K562 (cell line): ENCODE measurements around the gene TMEM114. TPM values are rescaled to one million over a fixed set of nuclear protein-coding genes. Genes with fewer than 3 reads are reported as not detected.

Experiments
- CEBPG ChIP-seq, 3 experiments: fragments of 200-800 bp in 1 of 3; sonication (Bioruptor generic) in 1 of 3; sonication (generic) in 1 of 3; formaldehyde crosslinking in 1 of 3; IDR thresholded peaks in 2 of 3; conservative IDR thresholded peaks in 1 of 3; 2 replicates each; pipeline versions ENCODE4 v1.6.1 to v1.8.0; 2016 to 2022; ENCODE audit warnings: missing compliant biosample characterization in 2 of 3, missing genetic modification characterization in 2 of 3, mild to moderate bottlenecking in 1 of 3, missing genetic modification reagents in 1 of 3
- ESRRA ChIP-seq: fragments of 450-650 bp; IDR thresholded peaks from 2 replicates; pipeline ENCODE4 v1.6.1; 2014; ENCODE audit warnings: low read depth, mild to moderate bottlenecking, moderate library complexity, borderline replicate concordance
- PURB ChIP-seq: sonication (generic); formaldehyde crosslinking; IDR thresholded peaks from 2 replicates; pipeline ENCODE4 v1.9.0; 2021; ENCODE audit warnings: low read depth, mild to moderate bottlenecking, missing genetic modification reagents
- SAFB ChIP-seq: fragments of 200-400 bp; formaldehyde crosslinking; IDR thresholded peaks from 2 replicates; pipeline ENCODE4 v1.6.1; 2017; ENCODE audit warnings: low read depth, low read length, borderline replicate concordance
- TEAD2 ChIP-seq: fragments of 450-650 bp; IDR thresholded peaks from 2 replicates; pipeline ENCODE4 v1.6.1; 2016; ENCODE audit warnings: missing genetic modification characterization, control low read depth, missing compliant biosample characterization
- TEAD4 ChIP-seq, 2 experiments: sonication (generic) in 1 of 2; formaldehyde crosslinking in 1 of 2; IDR thresholded peaks; 2 replicates each; pipeline versions ENCODE4 v1.6.1 to v1.8.0; 2012 to 2022; ENCODE audit warnings: borderline replicate concordance in 1 of 2, inconsistent platforms in 1 of 2, low read length in 1 of 2, mild to moderate bottlenecking in 1 of 2, missing genetic modification reagents in 1 of 2
- ZNF57 ChIP-seq: fragments of 450-650 bp; formaldehyde crosslinking; IDR thresholded peaks from 2 replicates; pipeline ENCODE4 v1.4.0; 2020; ENCODE audit warnings: mild to moderate bottlenecking, moderate library complexity
- polyA plus RNA-seq, 8 experiments: library from polyadenylated mRNA; depleted of rRNA in 4 of 8; stranded (reverse) in 5 of 8; unstranded in 3 of 8; fragments of >200 nt; fragmentation: Nextera tagmentation in 2 of 8; fragmentation: Illumina TruSeq in 1 of 8; extraction: Ambion mirVana in 2 of 8; extraction: Trizol in 1 of 8; gene quantifications; 2 replicates each; pipeline versions ENCODE4 v1.2.1 to v1.2.3, GENCODE V29; 2011 to 2014; ENCODE audit warnings: inconsistent platforms in 1 of 8, missing spikeins in 1 of 8
- total RNA-seq, 7 experiments: library from RNA; depleted of rRNA in 6 of 7; stranded (reverse); fragments of >200 nt in 6 of 7; fragmentation: Illumina TruSeq in 2 of 7; extraction: Trizol in 2 of 7; gene quantifications; 2 replicates each; pipeline versions ENCODE4 v1.2.1 to v1.2.3, GENCODE V29; 2011 to 2021; ENCODE audit warnings: low replicate concordance in 1 of 7
- TF ChIP-seq, protein P1 (sequence below): fragments of 450-650 bp; IDR thresholded peaks from 2 replicates; pipeline ENCODE4 v1.6.1; 2018; ENCODE audit not compliant: partially characterized antibody
- TF ChIP-seq, protein P2 (sequence below): sonication (generic); formaldehyde crosslinking; IDR thresholded peaks from 2 replicates; pipeline ENCODE4 v1.8.0; 2022; ENCODE audit warnings: missing genetic modification reagents, mild to moderate bottlenecking, moderate library complexity, borderline replicate concordance
- TF ChIP-seq, protein P3 (sequence below): IDR thresholded peaks from 2 replicates; pipeline ENCODE4 v1.6.1; 2011; ENCODE audit warnings: borderline replicate concordance, low read depth, mild to moderate bottlenecking, moderate library complexity, low read length; ENCODE audit not compliant: insufficient read depth, poor library complexity, severe bottlenecking
- TF ChIP-seq, protein P4 (sequence below): fragments of 250-450 bp; sonication (Bioruptor Pico); IDR thresholded peaks from 2 replicates; pipeline ENCODE4 v1.8.0; 2021; ENCODE audit warnings: mild to moderate bottlenecking, moderate library complexity
- TF ChIP-seq, protein P5 (sequence below), 2 experiments: fragments of 150-350 bp in 1 of 2; IDR thresholded peaks; 2 replicates each; pipeline ENCODE4 v1.6.1; 2012 to 2016; ENCODE audit warnings: low read depth in 2 of 2, low read length in 2 of 2, mild to moderate bottlenecking in 1 of 2, moderate library complexity in 1 of 2

The TMEM114 gene
- total and polyA plus RNA-seq, 9 of the 15 experiments (the other 6 are each of a cell fraction or from before 2014, with no cell fraction given) = not detected

DNA sequence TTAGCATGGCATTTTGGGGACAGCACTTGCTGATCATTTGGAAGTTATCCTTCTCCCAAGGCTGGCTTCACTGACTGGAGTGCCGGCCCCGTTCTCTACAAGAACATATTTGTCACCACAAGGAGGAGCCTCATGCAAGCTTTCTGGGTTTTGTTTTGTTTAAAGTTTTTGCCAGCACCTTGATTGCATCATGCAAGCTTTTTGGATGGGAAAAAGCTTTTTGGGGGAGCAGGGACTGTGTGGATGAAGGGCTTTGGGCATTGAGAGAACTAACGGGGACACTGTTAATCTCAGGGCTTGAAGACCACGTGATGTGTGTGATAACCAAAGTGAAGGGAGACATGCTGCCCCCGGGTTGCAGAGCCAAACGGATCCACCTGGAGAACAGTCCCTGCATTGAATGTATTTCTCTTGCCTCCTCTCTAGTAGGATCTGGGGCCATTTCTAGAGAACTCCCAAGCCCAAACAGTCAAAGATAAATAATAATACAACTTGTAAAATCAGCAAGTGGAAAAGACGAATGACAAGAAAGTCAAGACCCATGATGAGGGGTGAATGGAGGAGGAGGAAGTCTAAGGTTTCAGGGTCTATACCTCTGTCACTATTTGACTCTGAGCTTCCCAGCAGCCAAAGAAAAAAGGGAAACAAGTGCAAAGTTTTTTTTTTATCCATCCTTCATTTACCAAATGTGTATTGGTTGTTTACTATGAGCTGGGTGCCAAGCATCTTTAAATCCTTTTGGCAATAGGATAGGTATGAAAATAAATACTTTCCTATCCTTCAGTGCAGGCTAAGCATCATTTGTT lies 17.2 kb downstream of the TMEM114 start (continued):
- TF ChIP-seq, protein P1, sequence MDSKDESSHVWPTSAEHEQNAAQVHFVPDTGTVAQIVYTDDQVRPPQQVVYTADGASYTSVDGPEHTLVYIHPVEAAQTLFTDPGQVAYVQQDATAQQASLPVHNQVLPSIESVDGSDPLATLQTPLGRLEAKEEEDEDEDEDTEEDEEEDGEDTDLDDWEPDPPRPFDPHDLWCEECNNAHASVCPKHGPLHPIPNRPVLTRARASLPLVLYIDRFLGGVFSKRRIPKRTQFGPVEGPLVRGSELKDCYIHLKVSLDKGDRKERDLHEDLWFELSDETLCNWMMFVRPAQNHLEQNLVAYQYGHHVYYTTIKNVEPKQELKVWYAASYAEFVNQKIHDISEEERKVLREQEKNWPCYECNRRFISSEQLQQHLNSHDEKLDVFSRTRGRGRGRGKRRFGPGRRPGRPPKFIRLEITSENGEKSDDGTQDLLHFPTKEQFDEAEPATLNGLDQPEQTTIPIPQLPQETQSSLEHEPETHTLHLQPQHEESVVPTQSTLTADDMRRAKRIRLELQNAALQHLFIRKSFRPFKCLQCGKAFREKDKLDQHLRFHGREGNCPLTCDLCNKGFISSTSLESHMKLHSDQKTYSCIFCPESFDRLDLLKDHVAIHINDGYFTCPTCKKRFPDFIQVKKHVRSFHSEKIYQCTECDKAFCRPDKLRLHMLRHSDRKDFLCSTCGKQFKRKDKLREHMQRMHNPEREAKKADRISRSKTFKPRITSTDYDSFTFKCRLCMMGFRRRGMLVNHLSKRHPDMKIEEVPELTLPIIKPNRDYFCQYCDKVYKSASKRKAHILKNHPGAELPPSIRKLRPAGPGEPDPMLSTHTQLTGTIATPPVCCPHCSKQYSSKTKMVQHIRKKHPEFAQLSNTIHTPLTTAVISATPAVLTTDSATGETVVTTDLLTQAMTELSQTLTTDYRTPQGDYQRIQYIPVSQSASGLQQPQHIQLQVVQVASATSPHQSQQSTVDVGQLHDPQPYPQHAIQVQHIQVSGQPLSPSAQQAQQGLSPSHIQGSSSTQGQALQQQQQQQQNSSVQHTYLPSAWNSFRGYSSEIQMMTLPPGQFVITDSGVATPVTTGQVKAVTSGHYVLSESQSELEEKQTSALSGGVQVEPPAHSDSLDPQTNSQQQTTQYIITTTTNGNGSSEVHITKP = no peak
- TF ChIP-seq, protein P2, sequence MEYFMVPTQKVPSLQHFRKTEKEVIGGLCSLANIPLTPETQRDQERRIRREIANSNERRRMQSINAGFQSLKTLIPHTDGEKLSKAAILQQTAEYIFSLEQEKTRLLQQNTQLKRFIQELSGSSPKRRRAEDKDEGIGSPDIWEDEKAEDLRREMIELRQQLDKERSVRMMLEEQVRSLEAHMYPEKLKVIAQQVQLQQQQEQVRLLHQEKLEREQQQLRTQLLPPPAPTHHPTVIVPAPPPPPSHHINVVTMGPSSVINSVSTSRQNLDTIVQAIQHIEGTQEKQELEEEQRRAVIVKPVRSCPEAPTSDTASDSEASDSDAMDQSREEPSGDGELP (CRISPR knock-in tag) = no peak
- TF ChIP-seq, protein P3, sequence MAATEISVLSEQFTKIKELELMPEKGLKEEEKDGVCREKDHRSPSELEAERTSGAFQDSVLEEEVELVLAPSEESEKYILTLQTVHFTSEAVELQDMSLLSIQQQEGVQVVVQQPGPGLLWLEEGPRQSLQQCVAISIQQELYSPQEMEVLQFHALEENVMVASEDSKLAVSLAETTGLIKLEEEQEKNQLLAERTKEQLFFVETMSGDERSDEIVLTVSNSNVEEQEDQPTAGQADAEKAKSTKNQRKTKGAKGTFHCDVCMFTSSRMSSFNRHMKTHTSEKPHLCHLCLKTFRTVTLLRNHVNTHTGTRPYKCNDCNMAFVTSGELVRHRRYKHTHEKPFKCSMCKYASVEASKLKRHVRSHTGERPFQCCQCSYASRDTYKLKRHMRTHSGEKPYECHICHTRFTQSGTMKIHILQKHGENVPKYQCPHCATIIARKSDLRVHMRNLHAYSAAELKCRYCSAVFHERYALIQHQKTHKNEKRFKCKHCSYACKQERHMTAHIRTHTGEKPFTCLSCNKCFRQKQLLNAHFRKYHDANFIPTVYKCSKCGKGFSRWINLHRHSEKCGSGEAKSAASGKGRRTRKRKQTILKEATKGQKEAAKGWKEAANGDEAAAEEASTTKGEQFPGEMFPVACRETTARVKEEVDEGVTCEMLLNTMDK = peak; percentile 44
- TF ChIP-seq TEAD2 (tag) (no peak), PURB (CRISPR knock-in tag) (no peak), CEBPG (CRISPR knock-in tag; IDR thresholded peaks at IDR 0.05) (peak; percentile 94), CEBPG (tag; conservative IDR thresholded peaks at IDR 0.05 in 1 of 2, IDR thresholded peaks at IDR 0.05 in 1 of 2) (peak; percentile 92 to 95), ESRRA (no peak), SAFB (no peak), ZNF57 (CRISPR knock-in tag) (no peak), TEAD4 (IDR thresholded peaks at IDR 0.05; ENCODE audit: low read length) (no peak), TEAD4 (CRISPR knock-in tag; IDR thresholded peaks at IDR 0.05; ENCODE audit: borderline replicate concordance) (no peak)
- TF ChIP-seq, protein P4, sequence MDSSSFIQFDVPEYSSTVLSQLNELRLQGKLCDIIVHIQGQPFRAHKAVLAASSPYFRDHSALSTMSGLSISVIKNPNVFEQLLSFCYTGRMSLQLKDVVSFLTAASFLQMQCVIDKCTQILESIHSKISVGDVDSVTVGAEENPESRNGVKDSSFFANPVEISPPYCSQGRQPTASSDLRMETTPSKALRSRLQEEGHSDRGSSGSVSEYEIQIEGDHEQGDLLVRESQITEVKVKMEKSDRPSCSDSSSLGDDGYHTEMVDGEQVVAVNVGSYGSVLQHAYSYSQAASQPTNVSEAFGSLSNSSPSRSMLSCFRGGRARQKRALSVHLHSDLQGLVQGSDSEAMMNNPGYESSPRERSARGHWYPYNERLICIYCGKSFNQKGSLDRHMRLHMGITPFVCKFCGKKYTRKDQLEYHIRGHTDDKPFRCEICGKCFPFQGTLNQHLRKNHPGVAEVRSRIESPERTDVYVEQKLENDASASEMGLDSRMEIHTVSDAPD = no peak
- TF ChIP-seq, protein P5, sequence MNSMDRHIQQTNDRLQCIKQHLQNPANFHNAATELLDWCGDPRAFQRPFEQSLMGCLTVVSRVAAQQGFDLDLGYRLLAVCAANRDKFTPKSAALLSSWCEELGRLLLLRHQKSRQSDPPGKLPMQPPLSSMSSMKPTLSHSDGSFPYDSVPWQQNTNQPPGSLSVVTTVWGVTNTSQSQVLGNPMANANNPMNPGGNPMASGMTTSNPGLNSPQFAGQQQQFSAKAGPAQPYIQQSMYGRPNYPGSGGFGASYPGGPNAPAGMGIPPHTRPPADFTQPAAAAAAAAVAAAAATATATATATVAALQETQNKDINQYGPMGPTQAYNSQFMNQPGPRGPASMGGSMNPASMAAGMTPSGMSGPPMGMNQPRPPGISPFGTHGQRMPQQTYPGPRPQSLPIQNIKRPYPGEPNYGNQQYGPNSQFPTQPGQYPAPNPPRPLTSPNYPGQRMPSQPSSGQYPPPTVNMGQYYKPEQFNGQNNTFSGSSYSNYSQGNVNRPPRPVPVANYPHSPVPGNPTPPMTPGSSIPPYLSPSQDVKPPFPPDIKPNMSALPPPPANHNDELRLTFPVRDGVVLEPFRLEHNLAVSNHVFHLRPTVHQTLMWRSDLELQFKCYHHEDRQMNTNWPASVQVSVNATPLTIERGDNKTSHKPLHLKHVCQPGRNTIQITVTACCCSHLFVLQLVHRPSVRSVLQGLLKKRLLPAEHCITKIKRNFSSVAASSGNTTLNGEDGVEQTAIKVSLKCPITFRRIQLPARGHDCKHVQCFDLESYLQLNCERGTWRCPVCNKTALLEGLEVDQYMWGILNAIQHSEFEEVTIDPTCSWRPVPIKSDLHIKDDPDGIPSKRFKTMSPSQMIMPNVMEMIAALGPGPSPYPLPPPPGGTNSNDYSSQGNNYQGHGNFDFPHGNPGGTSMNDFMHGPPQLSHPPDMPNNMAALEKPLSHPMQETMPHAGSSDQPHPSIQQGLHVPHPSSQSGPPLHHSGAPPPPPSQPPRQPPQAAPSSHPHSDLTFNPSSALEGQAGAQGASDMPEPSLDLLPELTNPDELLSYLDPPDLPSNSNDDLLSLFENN (IDR thresholded peaks at IDR 0.05; ENCODE audit: low read depth in 2 of 2, low read length in 2 of 2) = no peak
